HL-60 (cell line): ENCODE measurements around the gene REM1.

Experiments
- DNase-seq, 2 experiments: peaks; one replicate each; pipeline ENCODE4 v3.0.0-alpha.2; 2010 to 2020; ENCODE audit warnings: low read depth in 1 of 2, low spot score in 1 of 2
- H3K27ac ChIP-seq: fragments of 250-450 bp; sonication (Bioruptor Pico); replicated peaks from 2 replicates; pipeline ENCODE4 v1.5.1; 2020; ENCODE audit warnings: mild to moderate bottlenecking, moderate library complexity
- H3K27me3 ChIP-seq: fragments of 250-450 bp; sonication (Bioruptor Pico); 2 replicates; pipeline ENCODE4 v1.5.1; 2021; ENCODE audit warnings: mild to moderate bottlenecking, moderate library complexity; ENCODE audit not compliant: insufficient read depth, poor library complexity, severe bottlenecking
- H3K4me3 ChIP-seq: replicated peaks from 2 replicates; pipeline ENCODE4 v1.5.1; 2011; ENCODE audit warnings: mild to moderate bottlenecking, control low read depth, low read length; ENCODE audit not compliant: insufficient read depth
- CTCF ChIP-seq: IDR thresholded peaks from one replicate; pipeline ENCODE4 v1.5.1; 2011; ENCODE audit warnings: low read length, control low read depth, inconsistent platforms; ENCODE audit not compliant: insufficient read depth
- GABPA ChIP-seq: IDR thresholded peaks from 2 replicates; pipeline ENCODE4 v1.6.1; 2012; ENCODE audit warnings: low read depth
- POLR2AphosphoS5 ChIP-seq: IDR thresholded peaks from 2 replicates; pipeline ENCODE4 v1.6.1; 2012; ENCODE audit warnings: low read depth
- REST ChIP-seq: IDR thresholded peaks from 2 replicates; pipeline ENCODE4 v1.6.1; 2012; ENCODE audit warnings: low read depth; ENCODE audit not compliant: insufficient replicate concordance
- SPI1 ChIP-seq: IDR thresholded peaks from 2 replicates; pipeline ENCODE4 v1.6.1; 2012; ENCODE audit warnings: low read depth, mild to moderate bottlenecking, borderline replicate concordance

Gene REM1

GRCh38 chr20:31484001-31484400 is 8.9 kb downstream of the REM1 start:
- Histone ChIP-seq H3K27me3 (no peaks in the 10 kb centered on the region), H3K27ac (no peak overlapping the region), H3K4me3 (no peak overlapping the region)
- TF ChIP-seq REST: no peak
- TF ChIP-seq SPI1: no peak
- DNase-seq: no peak

- DNase-seq: peak; percentile 33 to 38
- H3K27ac ChIP-seq: no peak overlapping the region
- TF ChIP-seq CTCF: no peak
- no peak for TF ChIP-seq REST
- TF ChIP-seq GABPA: no peak
- peak; percentile 69; the same call in 1 of the 2 replicates for TF ChIP-seq POLR2AphosphoS5
- no peak for TF ChIP-seq SPI1
- H3K4me3 ChIP-seq: no peak overlapping the region
- H3K27me3 ChIP-seq: no peaks in the 10 kb centered on the region
Observed at GRCh38 chr20:31485450-31486339, 10.6 kb downstream of the REM1 start.

GRCh38 chr20:31488115-31488514 is 13.0 kb downstream of the REM1 start:
- Histone ChIP-seq H3K27ac (no peak overlapping the region), H3K4me3 (no peak overlapping the region), H3K27me3 (no peaks in the 10 kb centered on the region)
- no peak for DNase-seq
- TF ChIP-seq POLR2AphosphoS5 (no peak), SPI1 (no peak), CTCF (no peak), REST (no peak), GABPA (no peak)
